NCI-H2227 (cell line): ENCODE measurements around the gene RNF150.
"Not testable (repeated sequence)": the region's sequence is repeated elsewhere in the genome, so short reads cannot be mapped to it uniquely, and the experiment has no call there.

Source experiments
- DNase-seq: peaks from one replicate; lab custom pipeline; 2025; ENCODE audit not compliant: unreplicated experiment; lab: John Stamatoyannopoulos, UW

Gene RNF150

GRCh38 chr4:140834839-140835495 lies 298.3 kb downstream of the RNF150 start:
- DNase-seq: no peak

GRCh38 chr4:140833280-140833679 lies 300.0 kb downstream of the RNF150 start:
- no peak for DNase-seq

- DNase-seq: no peak
Observed at GRCh38 chr4:140829825-140830224, 303.4 kb downstream of the RNF150 start.

DNA sequence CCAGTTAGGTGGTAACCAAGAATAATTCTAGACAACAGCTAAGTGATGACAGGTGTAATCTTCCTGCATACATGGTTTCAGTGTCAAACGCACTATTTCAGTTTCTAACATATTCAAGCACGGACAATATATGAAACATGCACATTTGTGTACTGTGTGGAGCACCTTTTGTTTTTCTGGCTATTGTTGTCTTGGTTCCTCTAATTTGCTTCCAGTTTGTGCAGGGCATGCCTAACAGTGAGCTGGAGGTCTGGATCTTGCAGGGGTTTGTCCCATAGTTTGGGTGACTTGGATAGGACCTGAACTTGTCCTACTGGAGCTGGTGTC lies 306.6 kb downstream of the RNF150 start:
- no peak for DNase-seq

GRCh38 chr4:140820520-140820919 lies 312.7 kb downstream of the RNF150 start:
- not testable (repeated sequence) for DNase-seq

DNA sequence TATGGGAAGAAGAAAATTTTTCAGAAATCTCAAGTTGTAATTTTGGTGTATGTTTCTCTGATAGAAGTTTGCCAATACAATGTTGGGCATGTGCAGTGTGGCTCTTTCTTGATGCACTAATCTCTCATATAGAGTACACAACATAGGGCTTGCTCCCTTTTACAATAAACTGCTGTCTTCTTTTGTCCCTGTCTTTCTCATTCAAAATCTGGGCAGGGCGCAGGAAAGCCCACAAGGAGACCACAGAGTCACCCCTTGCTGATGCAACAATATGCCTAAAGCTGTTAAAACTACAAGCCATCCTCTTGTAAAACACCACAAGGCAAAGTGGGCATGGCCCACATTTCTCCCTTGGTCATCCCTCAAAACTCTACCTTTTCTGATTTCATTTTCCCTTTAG lies 313.7 kb downstream of the RNF150 start:
- no peak for DNase-seq

DNA sequence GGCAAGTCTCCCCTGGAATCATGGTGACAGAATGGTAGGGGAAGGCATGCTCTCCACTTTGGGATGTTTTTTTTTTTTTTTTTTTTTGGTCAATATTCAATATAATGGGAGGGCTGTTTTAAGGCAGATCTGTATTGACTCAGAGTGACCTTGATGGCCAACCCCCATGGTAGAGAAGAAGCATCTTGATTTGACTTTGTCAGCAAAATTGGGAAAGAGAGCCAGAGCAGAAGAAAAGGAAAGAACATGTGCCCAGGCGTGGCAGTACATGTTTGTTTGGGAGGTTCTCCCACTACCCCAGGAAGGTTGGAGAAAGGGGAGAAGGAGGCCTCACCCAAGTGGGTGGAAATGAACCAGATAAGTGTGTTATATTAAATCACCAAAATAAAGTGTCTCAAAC lies 314.8 kb downstream of the RNF150 start:
- no peak for DNase-seq

- DNase-seq: no peak
Observed at GRCh38 chr4:140816806-140817510, 316.3 kb downstream of the RNF150 start.

GRCh38 chr4:140813804-140814203 lies 319.5 kb downstream of the RNF150 start:
- DNase-seq: no peak

GRCh38 chr4:140812916-140813315 lies 320.4 kb downstream of the RNF150 start:
- DNase-seq: no peak

- no peak for DNase-seq
Observed at GRCh38 chr4:140811429-140811828, 321.8 kb downstream of the RNF150 start.

DNA sequence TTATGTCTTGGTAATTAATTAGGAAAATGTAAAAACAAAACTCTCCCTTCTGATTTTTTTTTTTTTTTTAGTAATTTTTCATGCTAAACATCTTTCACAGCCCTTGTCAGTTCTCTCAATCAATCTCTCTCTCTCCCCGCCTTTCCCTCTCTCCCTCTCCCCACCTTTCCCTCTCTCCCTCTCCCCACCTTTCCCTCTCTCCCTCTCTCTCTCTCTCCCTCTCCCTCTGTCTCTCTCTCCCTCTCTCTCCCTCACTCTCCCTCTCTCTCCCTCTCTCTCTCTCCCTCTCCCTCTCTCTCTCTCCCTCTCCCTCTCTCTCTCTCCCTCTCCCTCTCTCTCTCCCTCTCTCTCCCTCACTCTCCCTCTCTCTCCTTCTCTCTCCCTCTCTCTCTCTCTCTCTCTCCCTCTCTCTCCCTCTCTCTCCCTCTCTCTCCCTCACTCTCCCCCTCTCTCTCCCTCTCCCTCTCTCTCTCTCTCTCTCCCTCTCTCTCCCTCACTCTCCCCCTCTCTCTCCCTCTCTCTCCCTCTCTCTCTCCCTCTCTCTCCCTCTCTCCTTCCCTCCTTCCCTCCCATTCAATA lies 322.6 kb downstream of the RNF150 start:
- not testable (repeated sequence) for DNase-seq
